Upper lobe of left lung (tissue), 6 donors: ENCODE measurements around the gene ZSWIM1. TPM values are rescaled to one million over a fixed set of nuclear protein-coding genes. Genes with fewer than 3 reads are reported as not detected.
A peak's percentile ranks its signal among the peaks of the same experiment; 100 is the strongest.

Experiments
- ATAC-seq, 2 donors: fragments of 200-7000 bp; cut with Tn5 transposase; one replicate each; pipeline ENCODE4 v1.9.1; 2022; ENCODE audit warnings: mild to moderate bottlenecking in 2 of 2, moderate library complexity in 2 of 2; ENCODE audit not compliant: low FRiP score in 2 of 2
- DNase-seq, 2 donors: peaks; one replicate each; pipeline ENCODE4 v3.0.0-alpha.2; 2019 to 2020
- H3K27ac ChIP-seq, 4 donors: fragments of 200-600 bp; sonication (generic); one replicate each; pipeline ENCODE4 v1.5.1; 2016 to 2019
- H3K27me3 ChIP-seq, 4 donors: fragments of 200-600 bp; sonication (generic); one replicate each; pipeline ENCODE4 v1.5.1; 2017 to 2019
- H3K36me3 ChIP-seq, 4 donors: fragments of 200-600 bp; sonication (generic); one replicate each; pipeline ENCODE4 v1.5.1; 2016 to 2019
- H3K4me1 ChIP-seq, 4 donors: fragments of 200-600 bp; sonication (generic); one replicate each; pipeline ENCODE4 v1.5.1; 2018 to 2019
- H3K4me3 ChIP-seq, 4 donors: fragments of 200-600 bp; sonication (generic); one replicate each; pipeline ENCODE4 v1.5.1; 2017 to 2019; ENCODE audit warnings: mild to moderate bottlenecking in 2 of 4, moderate library complexity in 1 of 4
- H3K9me3 ChIP-seq, 4 donors: fragments of 200-600 bp; sonication (generic); one replicate each; pipeline ENCODE4 v1.5.1; 2018 to 2019
- EP300 ChIP-seq, 4 donors: sonication (generic); formaldehyde crosslinking; IDR thresholded peaks; one replicate each; pipeline ENCODE4 v1.5.1; 2017; ENCODE audit warnings: antibody characterized with exemption in 4 of 4, control low read depth in 2 of 4
- POLR2A ChIP-seq, 4 donors: fragments of 450-650 bp; IDR thresholded peaks; one replicate each; pipeline ENCODE4 v1.5.1; 2016 to 2017; ENCODE audit warnings: antibody characterized with exemption in 4 of 4, mild to moderate bottlenecking in 2 of 4
- POLR2AphosphoS5 ChIP-seq, 2 donors: sonication (generic); formaldehyde crosslinking; IDR thresholded peaks; one replicate each; pipeline ENCODE4 v1.5.1; 2017; ENCODE audit warnings: antibody characterized with exemption in 2 of 2
- WGBS, 2 donors: methylation state at CpG; one replicate each; pipeline ENCODE4 v1.1.5; 2017 to 2018; 5-methylcytosine and 5-hydroxymethylcytosine counted together
- total RNA-seq, 6 donors: library from RNA; depleted of rRNA in 4 of 6; stranded (reverse); fragments of >200 nt in 4 of 6; gene quantifications; one replicate each; pipeline versions ENCODE4 v1.1.0 to v1.2.1, GENCODE V29; 2016 to 2021
- TF ChIP-seq, protein P1 (sequence below), 6 experiments: fragments of 450-650 bp in 4 of 6; fragments of 200-600 bp in 2 of 6; sonication (generic) in 2 of 6; IDR thresholded peaks; one replicate each; pipeline ENCODE4 v1.5.1; 2016 to 2019; ENCODE audit warnings: antibody characterized with exemption in 6 of 6
- donor health status: DM: no; HTN: no; CAD: no; lungs with moderate emphysema.
- donor health status: DM: no; HTN: yes; CAD: no; lungs with severe emphysema.

ZSWIM1 gene
- 1 to 10 TPM; 4.2 to 9.7 (median 8.6) TPM for total RNA-seq

DNA sequence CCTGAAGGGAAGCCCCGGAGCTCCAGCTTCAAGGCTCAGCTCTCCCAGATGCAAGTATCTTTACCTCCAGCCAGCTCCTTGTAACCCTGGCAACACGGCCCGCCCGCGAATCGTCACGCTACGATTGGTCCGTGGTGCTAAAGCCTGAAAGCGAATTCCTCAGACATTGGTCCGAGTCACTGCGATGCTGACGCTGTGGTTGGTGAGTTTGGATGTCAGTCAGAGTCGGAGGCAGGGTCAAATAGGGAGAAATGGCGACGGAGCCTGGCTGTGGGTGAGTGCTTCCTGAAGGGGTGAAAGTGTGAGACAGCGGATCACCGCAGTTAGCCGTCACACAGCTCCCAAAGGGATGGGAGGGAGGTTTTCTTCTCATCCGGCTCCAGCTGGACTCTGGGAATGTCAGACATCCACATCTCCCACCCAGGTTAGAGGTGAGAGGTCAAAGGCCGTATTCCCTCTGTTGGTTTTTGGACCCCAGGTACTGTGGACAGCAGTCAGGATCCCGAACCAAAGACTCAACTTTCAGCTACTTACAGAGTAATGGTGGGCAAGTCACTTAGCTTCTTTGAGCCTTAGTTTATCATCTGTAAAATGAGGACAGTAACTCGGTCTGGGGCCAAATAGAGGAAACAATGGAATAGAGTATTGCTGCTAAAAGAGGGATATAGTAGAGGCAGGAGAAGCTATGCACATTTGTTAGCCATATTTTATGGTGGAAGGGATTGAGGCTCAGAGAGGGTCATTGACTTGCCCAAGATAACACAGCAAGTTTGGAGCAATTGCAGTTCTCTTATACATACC, at the start of gene ZSWIM1:
ZSWIM1 (plus strand) TSS at position 240 of the 801 bp plus-strand sequence. CDS start 1,366 bp downstream, outside the sequence.
- ATAC-seq = peak; percentile 97
- Histone ChIP-seq H3K4me1 (peaks cover 12 to 26% (median 17%) of the 10 kb centered on the region in 4 donors), H3K36me3 (peaks cover 5 to 56% (median 35%) of the 10 kb centered on the region in 4 donors)

DNA sequence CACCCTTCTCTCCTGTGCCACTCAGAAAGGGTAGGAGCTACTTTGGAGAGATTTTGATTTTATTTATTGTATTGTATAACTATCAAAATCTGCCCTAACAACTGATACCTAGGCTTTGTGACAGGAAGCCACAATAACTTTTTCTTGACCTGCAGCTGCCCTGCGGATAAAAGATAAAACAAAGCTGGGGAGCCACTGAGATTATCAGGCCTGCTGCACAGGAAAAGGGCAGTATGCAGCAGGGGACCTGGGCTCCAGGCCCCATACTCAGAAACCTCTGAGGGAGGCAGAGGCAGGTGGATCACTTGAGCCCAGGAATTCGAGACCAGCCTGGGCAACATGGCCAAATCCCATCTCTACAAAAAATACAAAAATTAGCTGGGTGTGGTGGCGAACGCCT, 48.4 kb upstream of the ZSWIM1 start:
- Histone ChIP-seq H3K27ac (peak overlapping the region; percentile 86 to 93 (median 91)), H3K27me3 (no peaks in the 10 kb centered on the region), H3K36me3 (no peaks in the 10 kb centered on the region), H3K4me1 (peaks cover 32 to 40% (median 34%) of the 10 kb centered on the region in 4 donors), H3K9me3 (no peaks in the 10 kb centered on the region), H3K4me3 (peak overlapping the region in 1 of 4 donors; percentile 91)
- DNase-seq = no peak
- TF ChIP-seq, protein P1, sequence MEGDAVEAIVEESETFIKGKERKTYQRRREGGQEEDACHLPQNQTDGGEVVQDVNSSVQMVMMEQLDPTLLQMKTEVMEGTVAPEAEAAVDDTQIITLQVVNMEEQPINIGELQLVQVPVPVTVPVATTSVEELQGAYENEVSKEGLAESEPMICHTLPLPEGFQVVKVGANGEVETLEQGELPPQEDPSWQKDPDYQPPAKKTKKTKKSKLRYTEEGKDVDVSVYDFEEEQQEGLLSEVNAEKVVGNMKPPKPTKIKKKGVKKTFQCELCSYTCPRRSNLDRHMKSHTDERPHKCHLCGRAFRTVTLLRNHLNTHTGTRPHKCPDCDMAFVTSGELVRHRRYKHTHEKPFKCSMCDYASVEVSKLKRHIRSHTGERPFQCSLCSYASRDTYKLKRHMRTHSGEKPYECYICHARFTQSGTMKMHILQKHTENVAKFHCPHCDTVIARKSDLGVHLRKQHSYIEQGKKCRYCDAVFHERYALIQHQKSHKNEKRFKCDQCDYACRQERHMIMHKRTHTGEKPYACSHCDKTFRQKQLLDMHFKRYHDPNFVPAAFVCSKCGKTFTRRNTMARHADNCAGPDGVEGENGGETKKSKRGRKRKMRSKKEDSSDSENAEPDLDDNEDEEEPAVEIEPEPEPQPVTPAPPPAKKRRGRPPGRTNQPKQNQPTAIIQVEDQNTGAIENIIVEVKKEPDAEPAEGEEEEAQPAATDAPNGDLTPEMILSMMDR (IDR thresholded peaks at IDR 0.05) = no peak
- TF ChIP-seq POLR2AphosphoS5 (IDR thresholded peaks at IDR 0.05) = no peak
- no peak for TF ChIP-seq POLR2A (IDR thresholded peaks at IDR 0.05)
- TF ChIP-seq EP300 (IDR thresholded peaks at IDR 0.05) = no peak
- 90 to 93% methylated on average over 4 of the region's 4 CpGs for WGBS, 2 donors
- ATAC-seq = no peak

More for the DNA sequence above, at the start of gene ZSWIM1:
- Histone ChIP-seq H3K27me3 (no peaks in the 10 kb centered on the region), H3K27ac (peak within 1 kb of the TSS; percentile 79 to 92 (median 88)), H3K4me3 (peak within 1 kb of the TSS; percentile 55 to 74 (median 70)), H3K9me3 (no peaks in the 10 kb centered on the region)
- DNase-seq = peak; percentile 98 to 99
- WGBS, 2 donors = 1% methylated on average over 22 to 23 of the region's 23 CpGs
- TF ChIP-seq POLR2A (IDR thresholded peaks at IDR 0.05) (peak in 3 of 4 donors; percentile 38 to 80 (median 43)), EP300 (IDR thresholded peaks at IDR 0.05) (no peak), POLR2AphosphoS5 (IDR thresholded peaks at IDR 0.05) (peak; percentile 79 to 84)

DNA sequence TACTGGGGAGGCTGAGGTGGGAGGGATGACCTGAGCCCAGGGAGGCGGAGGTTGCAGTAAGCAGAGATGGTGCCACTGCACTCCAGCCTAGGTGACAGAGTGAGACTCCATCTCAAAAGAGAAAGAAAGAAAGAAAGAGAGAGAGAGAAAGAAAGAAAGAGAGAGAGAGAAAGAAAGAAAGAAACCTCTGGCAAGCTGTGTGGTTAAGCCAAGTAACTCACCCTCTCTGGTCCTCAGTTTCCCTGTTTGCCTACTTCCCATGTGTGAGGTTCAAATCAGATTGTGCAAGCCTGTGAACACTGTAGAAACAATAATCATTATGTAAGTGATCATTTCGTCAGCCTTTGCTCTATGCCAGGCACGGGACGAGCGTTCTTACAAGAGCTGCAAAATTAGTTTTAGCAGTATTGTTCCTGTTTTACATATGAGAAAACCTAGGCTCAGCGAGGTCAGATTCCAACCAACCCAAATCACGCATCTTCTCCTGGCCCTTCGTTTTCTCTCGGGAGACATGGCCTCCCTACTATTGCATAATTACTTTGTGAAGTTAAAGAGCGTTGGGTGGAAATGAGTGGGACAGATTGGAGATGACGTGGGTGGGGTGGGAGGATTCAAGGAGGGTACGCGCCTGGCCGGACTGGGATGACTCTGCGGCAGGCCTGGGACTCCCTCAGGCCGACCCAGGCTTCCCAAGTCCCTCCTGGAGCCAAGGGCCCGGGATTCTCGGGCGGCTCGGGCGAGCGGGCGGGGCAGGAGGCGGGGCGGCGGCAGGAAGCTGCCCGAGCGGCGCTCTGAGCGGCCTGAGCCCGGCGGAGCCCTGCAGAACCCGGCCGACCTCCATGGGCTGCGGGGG, 47.8 kb upstream of the ZSWIM1 start, which contains the start of gene SNX21:
SNX21 (plus strand) TSS at position 770 of the 853 bp plus-strand sequence. CDS start 121 bp downstream, outside the sequence.
- H3K36me3 ChIP-seq = peaks cover 0 to under 1% (median 0%) of the 10 kb centered on the region in 4 donors
- 6% methylated on average over 23 to 34 of the region's 35 CpGs for WGBS, 2 donors
- H3K9me3 ChIP-seq = no peaks in the 10 kb centered on the region
- no peaks in the 10 kb centered on the region for H3K27me3 ChIP-seq
- H3K4me1 ChIP-seq = peaks cover 32 to 40% (median 34%) of the 10 kb centered on the region in 4 donors
- peak; percentile 78 to 96 for DNase-seq
- peak in 1 of 4 donors; percentile 38 for TF ChIP-seq EP300 (IDR thresholded peaks at IDR 0.05)
- no peak for TF ChIP-seq POLR2A (IDR thresholded peaks at IDR 0.05)
- TF ChIP-seq, protein P1 (IDR thresholded peaks at IDR 0.05) = no peak
- peak; percentile 31 to 55 for TF ChIP-seq POLR2AphosphoS5 (IDR thresholded peaks at IDR 0.05)
- H3K27ac ChIP-seq = peak within 1 kb of the TSS; percentile 86 to 93 (median 91)
- peak; percentile 87 to 91 for ATAC-seq
- peak within 1 kb of the TSS; percentile 62 to 91 (median 72) for H3K4me3 ChIP-seq

DNA sequence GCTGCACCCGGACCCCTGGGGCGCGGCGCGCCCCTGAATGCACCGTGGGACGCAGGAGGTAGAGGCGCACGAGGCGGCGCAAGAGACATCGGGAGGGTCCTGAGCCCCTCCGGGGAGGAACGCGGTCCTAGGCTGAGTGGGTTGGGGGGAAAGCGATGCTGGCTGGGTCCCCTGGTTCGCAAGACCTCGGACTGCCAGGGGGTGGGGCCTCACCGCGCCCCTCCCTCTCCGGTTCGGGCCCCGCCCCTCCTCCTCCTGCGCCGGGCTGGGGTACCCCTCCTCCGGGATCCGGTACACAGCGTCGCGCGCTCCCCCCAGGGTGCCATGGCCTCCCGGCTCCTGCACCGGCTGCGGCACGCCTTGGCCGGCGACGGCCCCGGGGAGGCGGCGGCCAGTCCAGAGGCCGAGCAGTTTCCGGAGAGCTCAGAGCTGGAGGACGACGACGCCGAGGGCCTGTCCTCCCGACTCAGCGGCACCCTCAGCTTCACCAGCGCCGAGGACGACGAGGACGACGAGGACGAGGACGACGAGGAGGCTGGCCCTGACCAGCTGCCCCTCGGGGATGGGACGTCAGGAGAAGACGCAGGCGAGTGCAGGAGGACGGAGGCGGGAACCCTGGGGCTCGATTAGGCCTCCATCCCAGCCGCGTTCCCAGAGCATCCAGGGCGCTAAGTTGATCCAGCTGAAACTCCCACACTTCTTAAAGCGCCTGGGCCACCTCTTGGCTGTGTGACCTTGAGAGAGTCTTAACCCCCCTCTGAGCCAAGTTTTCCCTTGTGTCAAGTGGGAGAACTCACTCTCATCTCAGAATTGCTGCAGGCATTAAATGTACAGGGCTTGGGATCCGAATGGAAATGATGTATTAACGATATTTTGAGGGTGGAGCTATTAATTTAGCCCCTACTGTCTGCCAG, 46.9 kb upstream of the ZSWIM1 start:
- H3K4me1 ChIP-seq = peaks cover 32 to 40% (median 34%) of the 10 kb centered on the region in 4 donors
- TF ChIP-seq, protein P1 (IDR thresholded peaks at IDR 0.05) = no peak
- TF ChIP-seq POLR2AphosphoS5 (IDR thresholded peaks at IDR 0.05) = peak; percentile 22 to 35
- TF ChIP-seq POLR2A (IDR thresholded peaks at IDR 0.05) = peak in 2 of 4 donors; percentile 47 to 72

More for the DNA sequence above, 46.9 kb upstream of the ZSWIM1 start:
- no peaks in the 10 kb centered on the region for H3K27me3 ChIP-seq
- peak; percentile 85 to 87 for ATAC-seq
- WGBS, 2 donors = 6 to 9% methylated on average over 29 to 52 of the region's 71 CpGs
- no peaks in the 10 kb centered on the region for H3K9me3 ChIP-seq
- peak; percentile 83 to 94 for DNase-seq
- peaks cover 0 to 4% (median 2%) of the 10 kb centered on the region in 4 donors for H3K36me3 ChIP-seq
- H3K27ac ChIP-seq = peak overlapping the region; percentile 86 to 93 (median 91)
- peak overlapping the region; percentile 62 to 91 (median 72) for H3K4me3 ChIP-seq
